ENCODE data around the gene CST11. TPM values are rescaled to one million over a fixed set of nuclear protein-coding genes. Genes with fewer than 3 reads are reported as not detected.

The CST11 gene, protein sequence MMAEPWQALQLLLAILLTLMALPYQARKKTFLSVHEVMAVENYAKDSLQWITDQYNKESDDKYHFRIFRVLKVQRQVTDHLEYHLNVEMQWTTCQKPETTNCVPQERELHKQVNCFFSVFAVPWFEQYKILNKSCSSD
- total RNA-seq = not detected
- polyA plus RNA-seq = not detected
- not detected for total RNA-seq

GRCh38 chr20:23452776-23453175 is at the start of gene CST11:
TSS of gene CST11 (minus strand) at chr20:23452876. CDS start at chr20:23452811, 65 bp downstream.
- Mint-ChIP-seq H3K27me3 (peaks cover 0 to 7% (median 5%) of the 10 kb centered on the region in 5 donors), H3K27ac (no peak within 1 kb of the TSS), H3K36me3 (no peaks in the 10 kb centered on the region), H3K4me3 (no peak within 1 kb of the TSS), H3K4me1 (peaks cover 9 to 22% (median 15%) of the 10 kb centered on the region in 7 donors), H3K9me3 (peaks cover 0 to 1% (median 0%) of the 10 kb centered on the region in 11 donors)
- no peak for DNase-seq
- no peak within 1 kb of the TSS for H3K4me3 ChIP-seq (ENCODE audit: low read length)
- H3K27me3 ChIP-seq (ENCODE audit: control insufficient read depth in 2 of 2, insufficient read depth in 2 of 2, low read length in 2 of 2) = no peaks in the 10 kb centered on the region
- no peaks in the 10 kb centered on the region for H3K9me3 ChIP-seq (ENCODE audit: control insufficient read depth in 2 of 3, low read length in 3 of 3)
- H3K4me1 ChIP-seq (ENCODE audit: control insufficient read depth in 2 of 2, insufficient read depth in 2 of 2, low read length in 2 of 2) = peaks cover 0 to 21% of the 10 kb centered on the region in 2 donors
- CTCF ChIA-PET = no interaction called here
- POLR2A ChIA-PET = no interaction called here
- H3K36me3 ChIP-seq (ENCODE audit: control insufficient read depth in 2 of 3, insufficient read depth in 3 of 3, low read length in 3 of 3) = no peaks in the 10 kb centered on the region
- H3K27ac ChIP-seq (ENCODE audit: low read depth, low read length) = no peak within 1 kb of the TSS
- ATAC-seq = no peak
- intact Hi-C loops (cut with micrococcal nuclease) = no loop called here

- DNase-seq (no peak), ATAC-seq (no peak)
- H3K4me3 ChIP-seq (ENCODE audit: low read length) = no peak overlapping the region
- POLR2A ChIA-PET = no interaction called here
- no peaks in the 10 kb centered on the region for H3K9me3 ChIP-seq (ENCODE audit: control insufficient read depth in 2 of 3, low read length in 3 of 3)
- CTCF ChIA-PET = no interaction called here
- Mint-ChIP-seq H3K27ac (no peak overlapping the region), H3K36me3 (peaks cover 0 to 4% (median 0%) of the 10 kb centered on the region in 5 donors), H3K9me3 (peaks cover 0 to 6% (median 0%) of the 10 kb centered on the region in 11 donors), H3K4me1 (peaks cover 0 to 2% (median 0%) of the 10 kb centered on the region in 7 donors), H3K4me3 (no peak overlapping the region), H3K27me3 (peaks cover 0 to 12% (median 0%) of the 10 kb centered on the region in 5 donors)
- intact Hi-C loops (cut with micrococcal nuclease) = no loop called here
- H3K27me3 ChIP-seq (ENCODE audit: control insufficient read depth in 2 of 2, insufficient read depth in 2 of 2, low read length in 2 of 2) = no peaks in the 10 kb centered on the region
- no peaks in the 10 kb centered on the region for H3K36me3 ChIP-seq (ENCODE audit: control insufficient read depth in 2 of 3, insufficient read depth in 3 of 3, low read length in 3 of 3)
- H3K4me1 ChIP-seq (ENCODE audit: control insufficient read depth in 2 of 2, insufficient read depth in 2 of 2, low read length in 2 of 2) = no peaks in the 10 kb centered on the region
- no peak overlapping the region for H3K27ac ChIP-seq (ENCODE audit: low read depth, low read length)
Measured at GRCh38 chr20:23501926-23502325, 49.2 kb upstream of the CST11 start.

- Histone ChIP-seq H3K27me3 (ENCODE audit: control insufficient read depth in 2 of 2, insufficient read depth in 2 of 2, low read length in 2 of 2) (no peaks in the 10 kb centered on the region), H3K4me1 (ENCODE audit: control insufficient read depth in 2 of 2, insufficient read depth in 2 of 2, low read length in 2 of 2) (no peaks in the 10 kb centered on the region), H3K27ac (ENCODE audit: low read depth, low read length) (no peak overlapping the region), H3K4me3 (ENCODE audit: low read length) (no peak overlapping the region), H3K9me3 (ENCODE audit: control insufficient read depth in 2 of 3, low read length in 3 of 3) (no peaks in the 10 kb centered on the region), H3K36me3 (ENCODE audit: control insufficient read depth in 2 of 3, insufficient read depth in 3 of 3, low read length in 3 of 3) (no peaks in the 10 kb centered on the region)
- DNase-seq = no peak
- Mint-ChIP-seq H3K4me1 (peaks cover 0 to 2% (median 0%) of the 10 kb centered on the region in 7 donors), H3K27me3 (peaks cover 0 to 12% (median 0%) of the 10 kb centered on the region in 5 donors), H3K4me3 (no peak overlapping the region), H3K27ac (no peak overlapping the region), H3K9me3 (peaks cover 0 to 13% (median 3%) of the 10 kb centered on the region in 11 donors), H3K36me3 (peaks cover 0 to 4% (median 0%) of the 10 kb centered on the region in 5 donors)
- intact Hi-C loops (cut with micrococcal nuclease) = no loop called here
- POLR2A ChIA-PET = no interaction called here
- ATAC-seq = no peak
- CTCF ChIA-PET = no interaction called here
Measured at GRCh38 chr20:23497536-23497935, 44.9 kb upstream of the CST11 start.

GRCh38 chr20:23493172-23493772 is 40.6 kb upstream of the CST11 start:
- peaks cover 0 to 13% (median 3%) of the 10 kb centered on the region in 11 donors for H3K9me3 Mint-ChIP-seq

GRCh38 chr20:23492292-23492691 is 39.6 kb upstream of the CST11 start:
- Histone ChIP-seq H3K4me1 (ENCODE audit: control insufficient read depth in 2 of 2, insufficient read depth in 2 of 2, low read length in 2 of 2) (no peaks in the 10 kb centered on the region), H3K27ac (ENCODE audit: low read depth, low read length) (no peak overlapping the region), H3K36me3 (ENCODE audit: control insufficient read depth in 2 of 3, insufficient read depth in 3 of 3, low read length in 3 of 3) (no peaks in the 10 kb centered on the region), H3K9me3 (ENCODE audit: control insufficient read depth in 2 of 3, low read length in 3 of 3) (no peaks in the 10 kb centered on the region), H3K27me3 (ENCODE audit: control insufficient read depth in 2 of 2, insufficient read depth in 2 of 2, low read length in 2 of 2) (no peaks in the 10 kb centered on the region), H3K4me3 (ENCODE audit: low read length) (no peak overlapping the region)
- H3K4me3 Mint-ChIP-seq = no peak overlapping the region
- H3K9me3 Mint-ChIP-seq = peaks cover 0 to 9% (median 3%) of the 10 kb centered on the region in 11 donors
- peaks cover 0 to 3% (median 0%) of the 10 kb centered on the region in 5 donors for H3K36me3 Mint-ChIP-seq
- intact Hi-C loops (cut with micrococcal nuclease) = no loop called here
- no peak overlapping the region for H3K27ac Mint-ChIP-seq
- H3K27me3 Mint-ChIP-seq = peaks cover 0 to 3% (median 0%) of the 10 kb centered on the region in 5 donors
- ATAC-seq (no peak), DNase-seq (no peak)
- H3K4me1 Mint-ChIP-seq = peaks cover 0 to 2% (median 0%) of the 10 kb centered on the region in 7 donors
- ChIA-PET POLR2A (no interaction called here), CTCF (no interaction called here)

More at GRCh38 chr20:23493172-23493772, 40.6 kb upstream of the CST11 start:
- Histone ChIP-seq H3K36me3 (ENCODE audit: control insufficient read depth in 2 of 3, insufficient read depth in 3 of 3, low read length in 3 of 3) (no peaks in the 10 kb centered on the region), H3K9me3 (ENCODE audit: control insufficient read depth in 2 of 3, low read length in 3 of 3) (no peaks in the 10 kb centered on the region), H3K27me3 (ENCODE audit: control insufficient read depth in 2 of 2, insufficient read depth in 2 of 2, low read length in 2 of 2) (no peaks in the 10 kb centered on the region), H3K4me1 (ENCODE audit: control insufficient read depth in 2 of 2, insufficient read depth in 2 of 2, low read length in 2 of 2) (no peaks in the 10 kb centered on the region), H3K4me3 (ENCODE audit: low read length) (no peak overlapping the region), H3K27ac (ENCODE audit: low read depth, low read length) (no peak overlapping the region)
- Mint-ChIP-seq H3K27me3 (no peaks in the 10 kb centered on the region), H3K36me3 (peaks cover 0 to 4% (median 0%) of the 10 kb centered on the region in 5 donors), H3K4me1 (peaks cover 0 to 2% (median 0%) of the 10 kb centered on the region in 7 donors), H3K4me3 (no peak overlapping the region), H3K27ac (no peak overlapping the region)
- ATAC-seq (no peak), DNase-seq (no peak)
- intact Hi-C loops (cut with micrococcal nuclease) = no loop called here
- POLR2A ChIA-PET = no interaction called here
- CTCF ChIA-PET = no interaction called here

DNA sequence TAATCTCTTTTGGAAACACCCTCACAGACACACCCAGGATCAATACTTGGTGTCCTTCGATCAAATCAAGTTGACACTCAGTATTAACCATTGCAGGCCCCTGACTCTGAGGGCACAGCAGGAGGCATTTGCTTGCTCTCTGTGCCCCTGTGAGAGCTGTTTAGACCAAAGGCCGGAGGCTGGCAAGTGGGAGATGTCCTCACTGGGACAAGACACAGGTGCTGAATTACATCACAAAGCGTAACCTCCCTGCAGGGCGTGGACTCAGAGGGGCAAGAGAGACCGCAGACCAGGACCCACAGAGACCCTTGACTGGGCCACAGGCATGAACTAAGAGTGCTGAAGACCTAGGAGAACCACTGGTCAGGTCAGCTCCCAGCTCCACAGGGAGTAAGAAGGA is 38.1 kb upstream of the CST11 start, which contains the start of gene CST8:
CST8 (plus strand) TSS at position 301 of the 400 bp plus-strand sequence. CDS start 551 bp downstream, outside the sequence.
- peak within 1 kb of the TSS in 1 of 9 donors; percentile 40 for H3K27ac Mint-ChIP-seq
- peaks cover 0 to 2% (median 0%) of the 10 kb centered on the region in 7 donors for H3K4me1 Mint-ChIP-seq
- Histone ChIP-seq H3K36me3 (ENCODE audit: control insufficient read depth in 2 of 3, insufficient read depth in 3 of 3, low read length in 3 of 3) (no peaks in the 10 kb centered on the region), H3K27ac (ENCODE audit: low read depth, low read length) (no peak within 1 kb of the TSS), H3K9me3 (ENCODE audit: control insufficient read depth in 2 of 3, low read length in 3 of 3) (no peaks in the 10 kb centered on the region), H3K4me3 (ENCODE audit: low read length) (no peak within 1 kb of the TSS), H3K4me1 (ENCODE audit: control insufficient read depth in 2 of 2, insufficient read depth in 2 of 2, low read length in 2 of 2) (no peaks in the 10 kb centered on the region), H3K27me3 (ENCODE audit: control insufficient read depth in 2 of 2, insufficient read depth in 2 of 2, low read length in 2 of 2) (no peaks in the 10 kb centered on the region)
- ChIA-PET CTCF (no interaction called here), POLR2A (no interaction called here)
- H3K4me3 Mint-ChIP-seq = no peak within 1 kb of the TSS
- intact Hi-C loops (cut with micrococcal nuclease) = no loop called here
- no peaks in the 10 kb centered on the region for H3K36me3 Mint-ChIP-seq
- ATAC-seq (no peak), DNase-seq (no peak)
- H3K9me3 Mint-ChIP-seq = no peaks in the 10 kb centered on the region
- peaks cover 0 to 3% (median 0%) of the 10 kb centered on the region in 5 donors for H3K27me3 Mint-ChIP-seq
